HCT116 (cell line): Measurements from ENCODE around the gene PPP1R3G. TPM values are rescaled to one million over a fixed set of nuclear protein-coding genes. Genes with fewer than 3 reads are reported as not detected.

Source experiments
- ATAC-seq: fragments of 200-7000 bp; cut with Tn5 transposase; 2 replicates; pipeline ENCODE4 v1.9.1; 2020; ENCODE audit warnings: mild to moderate bottlenecking, moderate library complexity
- BruUV-seq: library from RNA; stranded (reverse); fragments of 400-500 nt; replicated peaks from 2 replicates; lab custom pipeline; 2021; lab: Mats Ljungman, UMichigan
- CTCF ChIA-PET: fragments of 300-600 bp; sonication (Branson Sonifier 250); formaldehyde crosslinking; loops from one replicate; lab custom pipeline; 2021; ENCODE audit warnings: antibody characterized with exemption; lab: Charles Lee
- POLR2A ChIA-PET: fragments of 300-600, 350-600 bp; sonication (Branson Sonifier 250); formaldehyde crosslinking; loops from one replicate; lab custom pipeline; 2021; ENCODE audit warnings: antibody characterized with exemption; lab: Charles Lee
- RAD21 ChIA-PET, 2 experiments: fragments of 300-600 bp; sonication (Branson Sonifier 250); formaldehyde crosslinking; loops; one replicate each; lab custom pipeline; 2023; ENCODE audit warnings: low total read pairs in 2 of 2; ENCODE audit not compliant: uncharacterized antibody in 2 of 2, unreplicated experiment in 2 of 2, low non-redundant PET in 1 of 2; lab: Charles Lee
- DNase-seq: peaks from one replicate; pipeline ENCODE4 v3.0.0-alpha.2; 2010; ENCODE audit warnings: low read depth, low spot score
- H2AFZ ChIP-seq: fragments of 200-600 bp; shearing (Covaris generic), sonication (generic); 2 replicates; pipeline ENCODE4 v1.6.1; 2017; ENCODE audit warnings: low read depth, mixed run types, mixed read lengths, antibody characterized with exemption, low read length; ENCODE audit not compliant: poor library complexity, severe bottlenecking
- H3K27ac ChIP-seq: 2 replicates; pipeline ENCODE4 v1.5.1; 2012; ENCODE audit warnings: low read depth, low read length
- H3K27me3 ChIP-seq: fragments of 200-600 bp; sonication (generic); 2 replicates; pipeline ENCODE4 v1.6.1; 2016; ENCODE audit warnings: mixed run types, low read length, mixed read lengths; ENCODE audit not compliant: insufficient read depth
- H3K36me3 ChIP-seq, 2 experiments: fragments of 200-500 bp in 1 of 2; fragments of 200-600 bp in 1 of 2; sonication (Bioruptor generic) in 1 of 2; sonication (generic) in 1 of 2; 2 replicates each; pipeline versions ENCODE4 v1.5.1 to v1.6.1; 2014 to 2016; ENCODE audit warnings: low read length in 2 of 2, inconsistent platforms in 1 of 2, mixed read lengths in 1 of 2, mixed run types in 1 of 2; ENCODE audit not compliant: insufficient read depth in 2 of 2, control insufficient read depth in 1 of 2
- H3K4me1 ChIP-seq, 2 experiments: fragments of 200-600 bp in 1 of 2; sonication (generic) in 1 of 2; 2 replicates each; pipeline versions ENCODE4 v1.5.1 to v1.6.1; 2012 to 2017; ENCODE audit warnings: low read length in 2 of 2, inconsistent platforms in 1 of 2, mild to moderate bottlenecking in 1 of 2, mixed read lengths in 1 of 2, mixed run types in 1 of 2, moderate library complexity in 1 of 2; ENCODE audit not compliant: insufficient read depth in 2 of 2, control insufficient read depth in 1 of 2
- H3K4me2 ChIP-seq: fragments of 200-600 bp; sonication (generic); 2 replicates; pipeline ENCODE4 v1.6.1; 2017; ENCODE audit warnings: mixed run types, low read length, mixed read lengths
- H3K4me3 ChIP-seq, 2 experiments: fragments of 200-600 bp in 1 of 2; sonication (generic) in 1 of 2; replicated peaks in 1 of 2; 2 replicates each; pipeline ENCODE4 v1.5.1; 2011 to 2016; ENCODE audit warnings: low read length in 2 of 2, control low read depth in 1 of 2, low read depth in 1 of 2, mild to moderate bottlenecking in 1 of 2, mixed read lengths in 1 of 2, mixed run types in 1 of 2
- H3K79me2 ChIP-seq: fragments of 200-600 bp; sonication (generic); 2 replicates; pipeline ENCODE4 v1.6.1; 2017; ENCODE audit warnings: mild to moderate bottlenecking, mixed run types, low read length, moderate library complexity, mixed read lengths; ENCODE audit not compliant: insufficient read depth
- H3K9ac ChIP-seq: fragments of 200-600 bp; sonication (generic); 2 replicates; pipeline ENCODE4 v1.6.1; 2016; ENCODE audit warnings: low read length, mixed read lengths
- H3K9me2 ChIP-seq: fragments of 200-600 bp; sonication (generic), shearing (Covaris generic); 2 replicates; pipeline ENCODE4 v1.6.1; 2017; ENCODE audit warnings: mixed run types, mild to moderate bottlenecking, moderate library complexity; ENCODE audit not compliant: insufficient read depth
- H3K9me3 ChIP-seq, 2 experiments: fragments of 200-500 bp in 1 of 2; fragments of 200-600 bp in 1 of 2; sonication (Bioruptor generic) in 1 of 2; sonication (generic) in 1 of 2; 2 replicates each; pipeline ENCODE4 v1.6.1; 2014 to 2017; ENCODE audit warnings: low read length in 2 of 2, mixed read lengths in 2 of 2, inconsistent platforms in 1 of 2, low read depth in 1 of 2, mild to moderate bottlenecking in 1 of 2, mixed run types in 1 of 2, moderate library complexity in 1 of 2; ENCODE audit not compliant: control insufficient read depth in 1 of 2, insufficient read depth in 1 of 2
- H4K20me1 ChIP-seq: fragments of 200-600 bp; sonication (generic), shearing (Covaris generic); 2 replicates; pipeline ENCODE4 v1.6.1; 2017; ENCODE audit warnings: mixed run types, mild to moderate bottlenecking, moderate library complexity; ENCODE audit not compliant: insufficient read depth
- ATF3 ChIP-seq: IDR thresholded peaks from 2 replicates; pipeline ENCODE4 v1.6.1; 2012
- CBX3 ChIP-seq: IDR thresholded peaks from 2 replicates; pipeline ENCODE4 v1.6.1; 2012; ENCODE audit warnings: low read depth
- CEBPB ChIP-seq: IDR thresholded peaks from 2 replicates; pipeline ENCODE4 v1.6.1; 2012; ENCODE audit warnings: low read depth
- CTCF ChIP-seq, 3 experiments: fragments of 200-600 bp in 1 of 3; sonication (generic) in 1 of 3; IDR thresholded peaks in 2 of 3; conservative IDR thresholded peaks in 1 of 3; 2 replicates each; pipeline ENCODE4 v1.5.1; 2012 to 2017; ENCODE audit warnings: low read depth in 2 of 3, low read length in 2 of 3, antibody characterized with exemption in 1 of 3, borderline replicate concordance in 1 of 3, control low read depth in 1 of 3, mild to moderate bottlenecking in 1 of 3, mixed read lengths in 1 of 3, mixed run types in 1 of 3, moderate library complexity in 1 of 3; ENCODE audit not compliant: insufficient read depth in 1 of 3
- EGR1 ChIP-seq: IDR thresholded peaks from 2 replicates; pipeline ENCODE4 v1.6.1; 2012; ENCODE audit warnings: low read depth
- ELF1 ChIP-seq: IDR thresholded peaks from 2 replicates; pipeline ENCODE4 v1.6.1; 2012; ENCODE audit warnings: low read depth, borderline replicate concordance
- EZH2 ChIP-seq: fragments of 200-600 bp; sonication (generic); IDR thresholded peaks from 2 replicates; pipeline ENCODE4 v1.6.1; 2017; ENCODE audit warnings: antibody characterized with exemption, mixed run types
- EZH2phosphoT487 ChIP-seq: fragments of 200-600 bp; IDR thresholded peaks from 2 replicates; pipeline ENCODE4 v1.6.1; 2018; ENCODE audit warnings: antibody characterized with exemption, borderline replicate concordance
- FOSL1 ChIP-seq: IDR thresholded peaks from 2 replicates; pipeline ENCODE4 v1.6.1; 2012; ENCODE audit warnings: low read depth
- JUND ChIP-seq: IDR thresholded peaks from 2 replicates; pipeline ENCODE4 v1.6.1; 2012
- MAX ChIP-seq: IDR thresholded peaks from 2 replicates; pipeline ENCODE4 v1.6.1; 2012
- POLR2A ChIP-seq: IDR thresholded peaks from 2 replicates; pipeline ENCODE4 v1.7.0; 2011; ENCODE audit warnings: borderline replicate concordance; ENCODE audit not compliant: insufficient read depth, insufficient read length; ENCODE audit errors: extremely low read depth
- POLR2AphosphoS5 ChIP-seq: IDR thresholded peaks from 2 replicates; pipeline ENCODE4 v1.6.1; 2011; ENCODE audit warnings: mild to moderate bottlenecking, low read depth, low read length, moderate library complexity
- RAD21 ChIP-seq: IDR thresholded peaks from 2 replicates; pipeline ENCODE4 v1.6.1; 2012; ENCODE audit warnings: low read depth, mild to moderate bottlenecking
- SIN3A ChIP-seq: IDR thresholded peaks from 2 replicates; pipeline ENCODE4 v1.6.1; 2012; ENCODE audit warnings: low read depth
- SP1 ChIP-seq: IDR thresholded peaks from 2 replicates; pipeline ENCODE4 v1.6.1; 2012; ENCODE audit warnings: low read depth
- SRF ChIP-seq: IDR thresholded peaks from 2 replicates; pipeline ENCODE4 v1.6.1; 2012; ENCODE audit warnings: low read depth
- YY1 ChIP-seq: IDR thresholded peaks from 2 replicates; pipeline ENCODE4 v1.6.1; 2011; ENCODE audit warnings: low read length, low read depth, moderate library complexity, mild to moderate bottlenecking; ENCODE audit not compliant: insufficient replicate concordance; ENCODE audit errors: extremely low read depth
- ZBTB33 ChIP-seq: IDR thresholded peaks from 2 replicates; pipeline ENCODE4 v1.6.1; 2011; ENCODE audit warnings: mild to moderate bottlenecking, low read length, moderate library complexity; ENCODE audit not compliant: insufficient replicate concordance; ENCODE audit errors: extremely low read depth
- ZFX ChIP-seq: fragments of 450-650 bp; IDR thresholded peaks from 2 replicates; pipeline ENCODE4 v1.6.1; 2017
- ZNF274 ChIP-seq: fragments of 200-500 bp; sonication (Bioruptor generic); IDR thresholded peaks from 2 replicates; pipeline ENCODE4 v1.6.1; 2014; ENCODE audit warnings: mild to moderate bottlenecking, low read depth, low read length, inconsistent platforms
- intact Hi-C: fragments of 100-400 bp; cut with micrococcal nuclease; formaldehyde crosslinking; loops from 2 replicates; pipeline ENCODE4 v1.10.0; 2022
- total RNA-seq: library from RNA; stranded (reverse); gene quantifications from one replicate; pipeline ENCODE4 v1.2.1, GENCODE V29; 2021; ENCODE audit not compliant: unreplicated experiment
- TF ChIP-seq, protein P1 (sequence below): IDR thresholded peaks from 2 replicates; pipeline ENCODE4 v1.6.1; 2012; ENCODE audit warnings: low read depth

PPP1R3G gene
- total RNA-seq, 1 experiment from 2014 or later: 0.27 TPM

DNA sequence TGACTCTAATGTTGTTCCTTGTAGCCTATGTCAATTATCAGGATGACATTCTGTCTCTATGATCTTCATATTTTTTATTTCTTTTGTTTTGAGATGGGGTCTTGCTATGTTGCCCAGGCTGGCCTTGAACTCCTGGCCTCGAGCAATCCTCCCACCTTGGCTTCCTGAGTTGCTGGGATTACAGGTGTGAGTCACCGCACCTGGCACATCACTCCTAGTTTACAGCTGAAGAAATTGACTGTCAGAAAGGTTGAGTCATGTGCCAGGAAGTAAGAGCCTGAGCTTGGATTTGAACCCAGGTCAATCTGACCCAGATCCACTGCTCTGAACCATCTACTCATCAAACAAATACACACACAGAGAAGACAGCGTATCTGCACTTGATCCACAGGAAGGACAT is 14.4 kb downstream of the PPP1R3G start:
- no peaks in the 10 kb centered on the region for H3K36me3 ChIP-seq
- no peak overlapping the region for H3K27ac ChIP-seq
- H3K27me3 ChIP-seq: no peaks in the 10 kb centered on the region
- TF ChIP-seq CEBPB: peak; percentile 44; the same call in 1 of the 2 replicates
- TF ChIP-seq ATF3: no peak
- TF ChIP-seq SRF: peak; percentile 19; the same call in 1 of the 2 replicates
- TF ChIP-seq JUND: peak; percentile 87
- peak; percentile 87 for TF ChIP-seq CBX3
- peak; percentile 31; the same call in 1 of the 2 replicates for TF ChIP-seq POLR2AphosphoS5
- TF ChIP-seq ELF1: peak; percentile 24; the same call in 1 of the 2 replicates
- no peak for TF ChIP-seq YY1
- TF ChIP-seq RAD21: no peak
- TF ChIP-seq, protein P1, sequence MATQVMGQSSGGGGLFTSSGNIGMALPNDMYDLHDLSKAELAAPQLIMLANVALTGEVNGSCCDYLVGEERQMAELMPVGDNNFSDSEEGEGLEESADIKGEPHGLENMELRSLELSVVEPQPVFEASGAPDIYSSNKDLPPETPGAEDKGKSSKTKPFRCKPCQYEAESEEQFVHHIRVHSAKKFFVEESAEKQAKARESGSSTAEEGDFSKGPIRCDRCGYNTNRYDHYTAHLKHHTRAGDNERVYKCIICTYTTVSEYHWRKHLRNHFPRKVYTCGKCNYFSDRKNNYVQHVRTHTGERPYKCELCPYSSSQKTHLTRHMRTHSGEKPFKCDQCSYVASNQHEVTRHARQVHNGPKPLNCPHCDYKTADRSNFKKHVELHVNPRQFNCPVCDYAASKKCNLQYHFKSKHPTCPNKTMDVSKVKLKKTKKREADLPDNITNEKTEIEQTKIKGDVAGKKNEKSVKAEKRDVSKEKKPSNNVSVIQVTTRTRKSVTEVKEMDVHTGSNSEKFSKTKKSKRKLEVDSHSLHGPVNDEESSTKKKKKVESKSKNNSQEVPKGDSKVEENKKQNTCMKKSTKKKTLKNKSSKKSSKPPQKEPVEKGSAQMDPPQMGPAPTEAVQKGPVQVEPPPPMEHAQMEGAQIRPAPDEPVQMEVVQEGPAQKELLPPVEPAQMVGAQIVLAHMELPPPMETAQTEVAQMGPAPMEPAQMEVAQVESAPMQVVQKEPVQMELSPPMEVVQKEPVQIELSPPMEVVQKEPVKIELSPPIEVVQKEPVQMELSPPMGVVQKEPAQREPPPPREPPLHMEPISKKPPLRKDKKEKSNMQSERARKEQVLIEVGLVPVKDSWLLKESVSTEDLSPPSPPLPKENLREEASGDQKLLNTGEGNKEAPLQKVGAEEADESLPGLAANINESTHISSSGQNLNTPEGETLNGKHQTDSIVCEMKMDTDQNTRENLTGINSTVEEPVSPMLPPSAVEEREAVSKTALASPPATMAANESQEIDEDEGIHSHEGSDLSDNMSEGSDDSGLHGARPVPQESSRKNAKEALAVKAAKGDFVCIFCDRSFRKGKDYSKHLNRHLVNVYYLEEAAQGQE: no peak
- no peak for TF ChIP-seq EGR1
- no peak for TF ChIP-seq EZH2
- TF ChIP-seq SIN3A: 0 out of 2 replicates have a peak, but pooled peaks have one; percentile 33
- TF ChIP-seq EZH2phosphoT487: no peak
- no peak for TF ChIP-seq CTCF (IDR thresholded peaks at IDR 0.05 in 2 of 3, conservative IDR thresholded peaks at IDR 0.05 in 1 of 3; ENCODE audit: borderline replicate concordance in 1 of 3, insufficient read depth in 1 of 3, low read depth in 2 of 3, low read length in 2 of 3)
- peak; percentile 48; the same call in 1 of the 2 replicates for TF ChIP-seq SP1
- TF ChIP-seq ZNF274: no peak
- no peak for TF ChIP-seq ZFX
- TF ChIP-seq ZBTB33: no peak
- peak; percentile 83 for TF ChIP-seq FOSL1
- peak; percentile 62 for TF ChIP-seq MAX
- no peak for TF ChIP-seq POLR2A

More for the DNA sequence above, 14.4 kb downstream of the PPP1R3G start:
- no peak overlapping the region for H3K4me3 ChIP-seq
- H3K9ac ChIP-seq: no peak overlapping the region
- peak; percentile 42 for ATAC-seq
- H3K9me2 ChIP-seq: no peaks in the 10 kb centered on the region
- no peak overlapping the region for H2AFZ ChIP-seq
- intact Hi-C loops: no loop called here
- ChIA-PET POLR2A (no interaction called here), CTCF (no interaction called here), RAD21 (no interaction called here)
- no peaks in the 10 kb centered on the region for H3K9me3 ChIP-seq
- H3K79me2 ChIP-seq: no peaks in the 10 kb centered on the region
- DNase-seq: peak; percentile 43
- peaks cover 0 to 8% of the 10 kb centered on the region in 2 experiments; a peak in 2 of 4 replicates for H3K4me1 ChIP-seq
- no peaks in the 10 kb centered on the region for H4K20me1 ChIP-seq
- H3K4me2 ChIP-seq: peak overlapping the region; percentile 21; the same call in 1 of the 2 replicates
- BruUV-seq: no TSS peak
